Panc1 (cell line): ENCODE data around the gene KIRREL3. TPM values are rescaled to one million over a fixed set of nuclear protein-coding genes. Genes with fewer than 3 reads are reported as not detected.
A peak's percentile ranks its signal among the peaks of the same experiment; 100 is the strongest.

ENCODE experiments used
- ATAC-seq: fragments of 200-7000 bp; cut with Tn5 transposase; 2 replicates; pipeline ENCODE4 v1.9.1; 2020; ENCODE audit warnings: mild to moderate bottlenecking, moderate library complexity
- BruUV-seq: library from RNA; stranded (reverse); fragments of 400-500 nt; replicated peaks from 2 replicates; lab custom pipeline; 2021; lab: Mats Ljungman, UMichigan
- CTCF ChIA-PET: fragments of 300-600 bp; sonication (Branson Sonifier 250); formaldehyde crosslinking; loops from one replicate; lab custom pipeline; 2022; ENCODE audit warnings: antibody characterized with exemption; lab: Charles Lee
- POLR2A ChIA-PET: fragments of 300-600 bp; sonication (Branson Sonifier 250); formaldehyde crosslinking; loops from one replicate; lab custom pipeline; 2022; ENCODE audit warnings: antibody characterized with exemption; lab: Charles Lee
- DNase-seq: peaks from one replicate; pipeline ENCODE4 v3.0.0-alpha.2; 2010; ENCODE audit warnings: low read depth, low spot score
- H3K27ac ChIP-seq: 2 replicates; pipeline ENCODE4 v1.5.1; 2011; ENCODE audit warnings: mild to moderate bottlenecking, low read length, inconsistent platforms
- H3K27me3 ChIP-seq: fragments of 200-500 bp; sonication (Bioruptor generic); 2 replicates; pipeline ENCODE4 v1.6.0; 2014; ENCODE audit warnings: low read length, inconsistent platforms; ENCODE audit not compliant: control insufficient read depth, insufficient read depth
- H3K36me3 ChIP-seq: fragments of 200-500 bp; sonication (Bioruptor generic); 2 replicates; pipeline ENCODE4 v1.5.1; 2014; ENCODE audit warnings: inconsistent platforms, mild to moderate bottlenecking, low read length, moderate library complexity; ENCODE audit not compliant: control insufficient read depth, insufficient read depth
- H3K4me1 ChIP-seq: 2 replicates; pipeline ENCODE4 v1.5.1; 2011; ENCODE audit warnings: inconsistent platforms, mild to moderate bottlenecking, low read length, moderate library complexity; ENCODE audit not compliant: control insufficient read depth, insufficient read depth
- H3K4me3 ChIP-seq, 2 experiments: 2 replicates each; pipeline ENCODE4 v1.5.1; 2011 to 2012; ENCODE audit warnings: low read depth in 2 of 2, low read length in 2 of 2, mild to moderate bottlenecking in 2 of 2, inconsistent platforms in 1 of 2, moderate library complexity in 1 of 2
- H3K9me3 ChIP-seq: fragments of 200-500 bp; sonication (Bioruptor generic); 2 replicates; pipeline ENCODE4 v1.5.1; 2014; ENCODE audit warnings: low read depth, mild to moderate bottlenecking, inconsistent platforms, low read length, moderate library complexity; ENCODE audit not compliant: control insufficient read depth, insufficient read depth
- POLR2AphosphoS5 ChIP-seq: IDR thresholded peaks from 2 replicates; pipeline ENCODE4 v1.6.1; 2012; ENCODE audit warnings: mild to moderate bottlenecking, low read depth, low read length, moderate library complexity
- SIN3A ChIP-seq: IDR thresholded peaks from 2 replicates; pipeline ENCODE4 v1.6.1; 2012; ENCODE audit warnings: low read depth, mild to moderate bottlenecking, low read length, moderate library complexity, borderline replicate concordance; ENCODE audit not compliant: insufficient read depth
- TCF7L2 ChIP-seq: IDR thresholded peaks from 2 replicates; pipeline ENCODE4 v1.6.1; 2011; ENCODE audit warnings: mild to moderate bottlenecking, low read depth, low read length, inconsistent platforms
- in situ Hi-C: cut with HindIII; loops from 2 replicates; pipeline ENCODE4 v1.10.0; 2016; ENCODE audit warnings: low sequenced_read_pairs, low pct_unique_long_range_greater_than_20kb
- intact Hi-C: fragments of 100-400 bp; cut with micrococcal nuclease; formaldehyde crosslinking; loops from one replicate; pipeline ENCODE4 v1.10.0; 2022; ENCODE audit not compliant: unreplicated experiment
- total RNA-seq: library from RNA; stranded (reverse); gene quantifications from one replicate; pipeline ENCODE4 v1.2.1, GENCODE V29; 2021; ENCODE audit not compliant: unreplicated experiment
- TF ChIP-seq, protein P1 (sequence below): fragments of 450-650 bp; IDR thresholded peaks from 2 replicates; pipeline ENCODE4 v1.5.1; 2017; ENCODE audit warnings: mild to moderate bottlenecking
- TF ChIP-seq, protein P2 (sequence below), 2 experiments: IDR thresholded peaks; 2 replicates each; pipeline ENCODE4 v1.6.1; 2011 to 2012; ENCODE audit warnings: low read depth in 2 of 2, control low read depth in 1 of 2, low read length in 1 of 2, mild to moderate bottlenecking in 1 of 2, moderate library complexity in 1 of 2; ENCODE audit not compliant: insufficient read depth in 1 of 2

KIRREL3 gene
- total RNA-seq, 1 experiment from 2014 or later = 0.36 TPM

DNA sequence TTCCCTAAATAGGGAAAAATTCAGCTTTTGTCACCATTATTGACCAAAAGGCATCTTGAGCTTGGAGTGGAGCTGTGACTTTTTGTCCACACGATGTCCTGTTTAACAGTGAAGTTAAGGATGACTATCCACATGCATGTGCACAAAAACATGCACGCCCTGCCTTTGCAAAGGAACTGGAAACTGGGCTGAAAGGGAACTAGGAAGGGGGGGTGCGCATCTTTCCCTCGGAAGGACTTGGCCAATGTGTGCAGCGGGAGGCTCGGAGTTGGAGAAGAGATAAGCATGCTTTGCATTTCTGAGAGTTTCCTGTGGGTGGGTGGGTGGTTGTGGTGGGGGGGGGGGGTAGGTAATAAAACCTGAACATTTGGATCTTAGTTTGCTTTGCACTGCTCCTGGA is 411 bp upstream of the KIRREL3 start:
- Histone ChIP-seq H3K4me3 (peak overlapping the region; percentile 36 to 38; a peak in 3 of 4 replicates), H3K27me3 (peaks cover 56% of the 10 kb centered on the region), H3K36me3 (no peaks in the 10 kb centered on the region), H3K4me1 (no peaks in the 10 kb centered on the region), H3K9me3 (no peaks in the 10 kb centered on the region), H3K27ac (no peak overlapping the region)
- in situ Hi-C loops (no loop called here), intact Hi-C loops (no loop called here)
- no TSS peak for BruUV-seq
- ChIA-PET POLR2A (no interaction called here), CTCF (no interaction called here)
- ATAC-seq = no peak
- no peak for DNase-seq
- TF ChIP-seq TCF7L2 = no peak
- no peak for TF ChIP-seq POLR2AphosphoS5
- TF ChIP-seq SIN3A = no peak
- TF ChIP-seq, protein P1, sequence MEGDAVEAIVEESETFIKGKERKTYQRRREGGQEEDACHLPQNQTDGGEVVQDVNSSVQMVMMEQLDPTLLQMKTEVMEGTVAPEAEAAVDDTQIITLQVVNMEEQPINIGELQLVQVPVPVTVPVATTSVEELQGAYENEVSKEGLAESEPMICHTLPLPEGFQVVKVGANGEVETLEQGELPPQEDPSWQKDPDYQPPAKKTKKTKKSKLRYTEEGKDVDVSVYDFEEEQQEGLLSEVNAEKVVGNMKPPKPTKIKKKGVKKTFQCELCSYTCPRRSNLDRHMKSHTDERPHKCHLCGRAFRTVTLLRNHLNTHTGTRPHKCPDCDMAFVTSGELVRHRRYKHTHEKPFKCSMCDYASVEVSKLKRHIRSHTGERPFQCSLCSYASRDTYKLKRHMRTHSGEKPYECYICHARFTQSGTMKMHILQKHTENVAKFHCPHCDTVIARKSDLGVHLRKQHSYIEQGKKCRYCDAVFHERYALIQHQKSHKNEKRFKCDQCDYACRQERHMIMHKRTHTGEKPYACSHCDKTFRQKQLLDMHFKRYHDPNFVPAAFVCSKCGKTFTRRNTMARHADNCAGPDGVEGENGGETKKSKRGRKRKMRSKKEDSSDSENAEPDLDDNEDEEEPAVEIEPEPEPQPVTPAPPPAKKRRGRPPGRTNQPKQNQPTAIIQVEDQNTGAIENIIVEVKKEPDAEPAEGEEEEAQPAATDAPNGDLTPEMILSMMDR = no peak
- TF ChIP-seq, protein P2, sequence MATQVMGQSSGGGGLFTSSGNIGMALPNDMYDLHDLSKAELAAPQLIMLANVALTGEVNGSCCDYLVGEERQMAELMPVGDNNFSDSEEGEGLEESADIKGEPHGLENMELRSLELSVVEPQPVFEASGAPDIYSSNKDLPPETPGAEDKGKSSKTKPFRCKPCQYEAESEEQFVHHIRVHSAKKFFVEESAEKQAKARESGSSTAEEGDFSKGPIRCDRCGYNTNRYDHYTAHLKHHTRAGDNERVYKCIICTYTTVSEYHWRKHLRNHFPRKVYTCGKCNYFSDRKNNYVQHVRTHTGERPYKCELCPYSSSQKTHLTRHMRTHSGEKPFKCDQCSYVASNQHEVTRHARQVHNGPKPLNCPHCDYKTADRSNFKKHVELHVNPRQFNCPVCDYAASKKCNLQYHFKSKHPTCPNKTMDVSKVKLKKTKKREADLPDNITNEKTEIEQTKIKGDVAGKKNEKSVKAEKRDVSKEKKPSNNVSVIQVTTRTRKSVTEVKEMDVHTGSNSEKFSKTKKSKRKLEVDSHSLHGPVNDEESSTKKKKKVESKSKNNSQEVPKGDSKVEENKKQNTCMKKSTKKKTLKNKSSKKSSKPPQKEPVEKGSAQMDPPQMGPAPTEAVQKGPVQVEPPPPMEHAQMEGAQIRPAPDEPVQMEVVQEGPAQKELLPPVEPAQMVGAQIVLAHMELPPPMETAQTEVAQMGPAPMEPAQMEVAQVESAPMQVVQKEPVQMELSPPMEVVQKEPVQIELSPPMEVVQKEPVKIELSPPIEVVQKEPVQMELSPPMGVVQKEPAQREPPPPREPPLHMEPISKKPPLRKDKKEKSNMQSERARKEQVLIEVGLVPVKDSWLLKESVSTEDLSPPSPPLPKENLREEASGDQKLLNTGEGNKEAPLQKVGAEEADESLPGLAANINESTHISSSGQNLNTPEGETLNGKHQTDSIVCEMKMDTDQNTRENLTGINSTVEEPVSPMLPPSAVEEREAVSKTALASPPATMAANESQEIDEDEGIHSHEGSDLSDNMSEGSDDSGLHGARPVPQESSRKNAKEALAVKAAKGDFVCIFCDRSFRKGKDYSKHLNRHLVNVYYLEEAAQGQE (IDR thresholded peaks at IDR 0.05; ENCODE audit: insufficient read depth in 1 of 2, low read depth in 2 of 2, low read length in 1 of 2) = no peak

DNA sequence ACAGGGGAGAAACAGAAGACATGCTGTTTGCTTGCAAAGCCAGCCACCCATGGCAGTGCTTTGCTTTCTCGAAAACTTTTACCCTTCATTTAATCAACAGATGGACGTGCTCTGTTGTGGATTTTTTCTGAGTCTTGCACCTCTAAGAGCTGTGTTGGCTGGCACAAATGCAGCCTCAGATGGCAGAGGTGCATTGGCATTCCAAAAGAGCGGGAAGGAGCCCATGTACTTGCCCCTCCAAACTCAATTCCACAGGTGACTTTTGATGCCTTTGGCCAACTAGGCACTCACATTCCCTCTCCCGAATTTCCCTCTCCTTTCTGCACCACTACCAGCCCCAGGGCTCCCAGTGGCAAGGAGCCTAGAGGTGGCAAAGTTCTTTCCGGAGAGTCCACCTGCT is 1.2 kb downstream of the KIRREL3 start:
- no peaks in the 10 kb centered on the region for H3K36me3 ChIP-seq
- H3K4me1 ChIP-seq = no peaks in the 10 kb centered on the region
- H3K27me3 ChIP-seq = peaks cover 58% of the 10 kb centered on the region
- no TSS peak for BruUV-seq
- H3K4me3 ChIP-seq = no peak overlapping the region
- no peaks in the 10 kb centered on the region for H3K9me3 ChIP-seq
- POLR2A ChIA-PET = no interaction called here
- TF ChIP-seq, protein P2 (IDR thresholded peaks at IDR 0.05; ENCODE audit: insufficient read depth in 1 of 2, low read depth in 2 of 2, low read length in 1 of 2) = no peak
- no peak for TF ChIP-seq TCF7L2
- no peak for TF ChIP-seq SIN3A
- no peak for TF ChIP-seq POLR2AphosphoS5
- TF ChIP-seq, protein P1 = no peak
- intact Hi-C loops (no loop called here), in situ Hi-C loops (no loop called here)
- ATAC-seq (no peak), DNase-seq (no peak)
- CTCF ChIA-PET = no interaction called here
- no peak overlapping the region for H3K27ac ChIP-seq
